Measurements from ENCODE around the gene PCYT2. TPM values are rescaled to one million over a fixed set of nuclear protein-coding genes. Genes with fewer than 3 reads are reported as not detected.
A peak's percentile ranks its signal among the peaks of the same experiment; 100 is the strongest.

Gene PCYT2
- total RNA-seq, 1 experiment from 2014 or later: 55.4 TPM

- no peak overlapping the region for H3K4me3 ChIP-seq (ENCODE audit: low read depth, low read length, poor library complexity, severe bottlenecking)
- no peaks in the 10 kb centered on the region for H3K27me3 ChIP-seq (replicated peaks; ENCODE audit: insufficient read depth, low read depth, low read length, poor library complexity)
- H3K36me3 ChIP-seq (ENCODE audit: insufficient read depth, low read length, poor library complexity, severe bottlenecking): peaks cover 11% of the 10 kb centered on the region
- peaks cover 8% of the 10 kb centered on the region for H3K4me1 ChIP-seq (ENCODE audit: insufficient read depth, low read length, poor library complexity, severe bottlenecking)
- no TSS peak for BruUV-seq (replicated peaks)
- no peak for DNase-seq (ENCODE audit: low spot score)
- ChIA-PET POLR2A (ENCODE audit: low non-redundant PET) (interaction anchor here (0.6 kb wide), 1 partner anchor 320 kb away, joined by 3 read pairs; no protein-coding TSS in a partner anchor), CTCF (no interaction called here)
- H3K27ac ChIP-seq (ENCODE audit: low read depth, low read length, poor library complexity, severe bottlenecking): no peak overlapping the region
- H3K9me3 ChIP-seq (ENCODE audit: low read depth, low read length, poor library complexity, severe bottlenecking): no peaks in the 10 kb centered on the region
- intact Hi-C loops (cut with micrococcal nuclease; ENCODE audit: unreplicated experiment): no loop called here
- TF ChIP-seq EZH2 (IDR thresholded peaks at IDR 0.05; ENCODE audit: borderline replicate concordance, low read depth, low read length, poor library complexity, severe bottlenecking): no peak
- no peak for TF ChIP-seq CTCF (conservative IDR thresholded peaks at IDR 0.05; ENCODE audit: low read depth, low read length)
These were observed 23.0 kb upstream of the PCYT2 start for GRCh38 chr17:81934098-81934757.

- no peak for DNase-seq (ENCODE audit: low spot score)
- intact Hi-C loops (cut with micrococcal nuclease; ENCODE audit: unreplicated experiment): no loop called here
- no peak overlapping the region for H3K27ac ChIP-seq (ENCODE audit: low read depth, low read length, poor library complexity, severe bottlenecking)
- ChIA-PET CTCF (no interaction called here), POLR2A (ENCODE audit: low non-redundant PET) (no interaction called here)
- no peaks in the 10 kb centered on the region for H3K9me3 ChIP-seq (ENCODE audit: low read depth, low read length, poor library complexity, severe bottlenecking)
- peaks cover 11% of the 10 kb centered on the region for H3K36me3 ChIP-seq (ENCODE audit: insufficient read depth, low read length, poor library complexity, severe bottlenecking)
- H3K4me3 ChIP-seq (ENCODE audit: low read depth, low read length, poor library complexity, severe bottlenecking): no peak overlapping the region
- no TSS peak for BruUV-seq (replicated peaks)
- H3K4me1 ChIP-seq (ENCODE audit: insufficient read depth, low read length, poor library complexity, severe bottlenecking): peaks cover 15% of the 10 kb centered on the region
- H3K27me3 ChIP-seq (replicated peaks; ENCODE audit: insufficient read depth, low read depth, low read length, poor library complexity): no peaks in the 10 kb centered on the region
- no peak for TF ChIP-seq EZH2 (IDR thresholded peaks at IDR 0.05; ENCODE audit: borderline replicate concordance, low read depth, low read length, poor library complexity, severe bottlenecking)
- TF ChIP-seq CTCF (conservative IDR thresholded peaks at IDR 0.05; ENCODE audit: low read depth, low read length): no peak
These were observed 22.0 kb upstream of the PCYT2 start for GRCh38 chr17:81933178-81933699.

GRCh38 chr17:81932333-81932983 lies 21.3 kb upstream of the PCYT2 start:
- Histone ChIP-seq H3K4me1 (ENCODE audit: insufficient read depth, low read length, poor library complexity, severe bottlenecking) (peaks cover 13% of the 10 kb centered on the region), H3K4me3 (ENCODE audit: low read depth, low read length, poor library complexity, severe bottlenecking) (no peak overlapping the region), H3K9me3 (ENCODE audit: low read depth, low read length, poor library complexity, severe bottlenecking) (no peaks in the 10 kb centered on the region), H3K27ac (ENCODE audit: low read depth, low read length, poor library complexity, severe bottlenecking) (no peak overlapping the region), H3K27me3 (replicated peaks; ENCODE audit: insufficient read depth, low read depth, low read length, poor library complexity) (no peaks in the 10 kb centered on the region), H3K36me3 (ENCODE audit: insufficient read depth, low read length, poor library complexity, severe bottlenecking) (peaks cover 11% of the 10 kb centered on the region)
- no peak for DNase-seq (ENCODE audit: low spot score)
- ChIA-PET POLR2A (ENCODE audit: low non-redundant PET) (no interaction called here), CTCF (no interaction called here)
- intact Hi-C loops (cut with micrococcal nuclease; ENCODE audit: unreplicated experiment): no loop called here
- TSS peak; percentile 15 for BruUV-seq (replicated peaks)
- TF ChIP-seq EZH2 (IDR thresholded peaks at IDR 0.05; ENCODE audit: borderline replicate concordance, low read depth, low read length, poor library complexity, severe bottlenecking) (no peak), CTCF (conservative IDR thresholded peaks at IDR 0.05; ENCODE audit: low read depth, low read length) (no peak)
